HG02870 (cell line): ENCODE data around the gene DNAH6.
"Not testable (repeated sequence)": the region's sequence is repeated elsewhere in the genome, so short reads cannot be mapped to it uniquely, and the experiment has no call there.

Experiments
- ATAC-seq: cut with Tn5 transposase; IDR thresholded peaks from one replicate; pipeline ENCODE4 v1.9.1; 2021; ENCODE audit warnings: mild to moderate bottlenecking, moderate library complexity; ENCODE audit not compliant: unreplicated experiment

The DNAH6 gene, protein sequence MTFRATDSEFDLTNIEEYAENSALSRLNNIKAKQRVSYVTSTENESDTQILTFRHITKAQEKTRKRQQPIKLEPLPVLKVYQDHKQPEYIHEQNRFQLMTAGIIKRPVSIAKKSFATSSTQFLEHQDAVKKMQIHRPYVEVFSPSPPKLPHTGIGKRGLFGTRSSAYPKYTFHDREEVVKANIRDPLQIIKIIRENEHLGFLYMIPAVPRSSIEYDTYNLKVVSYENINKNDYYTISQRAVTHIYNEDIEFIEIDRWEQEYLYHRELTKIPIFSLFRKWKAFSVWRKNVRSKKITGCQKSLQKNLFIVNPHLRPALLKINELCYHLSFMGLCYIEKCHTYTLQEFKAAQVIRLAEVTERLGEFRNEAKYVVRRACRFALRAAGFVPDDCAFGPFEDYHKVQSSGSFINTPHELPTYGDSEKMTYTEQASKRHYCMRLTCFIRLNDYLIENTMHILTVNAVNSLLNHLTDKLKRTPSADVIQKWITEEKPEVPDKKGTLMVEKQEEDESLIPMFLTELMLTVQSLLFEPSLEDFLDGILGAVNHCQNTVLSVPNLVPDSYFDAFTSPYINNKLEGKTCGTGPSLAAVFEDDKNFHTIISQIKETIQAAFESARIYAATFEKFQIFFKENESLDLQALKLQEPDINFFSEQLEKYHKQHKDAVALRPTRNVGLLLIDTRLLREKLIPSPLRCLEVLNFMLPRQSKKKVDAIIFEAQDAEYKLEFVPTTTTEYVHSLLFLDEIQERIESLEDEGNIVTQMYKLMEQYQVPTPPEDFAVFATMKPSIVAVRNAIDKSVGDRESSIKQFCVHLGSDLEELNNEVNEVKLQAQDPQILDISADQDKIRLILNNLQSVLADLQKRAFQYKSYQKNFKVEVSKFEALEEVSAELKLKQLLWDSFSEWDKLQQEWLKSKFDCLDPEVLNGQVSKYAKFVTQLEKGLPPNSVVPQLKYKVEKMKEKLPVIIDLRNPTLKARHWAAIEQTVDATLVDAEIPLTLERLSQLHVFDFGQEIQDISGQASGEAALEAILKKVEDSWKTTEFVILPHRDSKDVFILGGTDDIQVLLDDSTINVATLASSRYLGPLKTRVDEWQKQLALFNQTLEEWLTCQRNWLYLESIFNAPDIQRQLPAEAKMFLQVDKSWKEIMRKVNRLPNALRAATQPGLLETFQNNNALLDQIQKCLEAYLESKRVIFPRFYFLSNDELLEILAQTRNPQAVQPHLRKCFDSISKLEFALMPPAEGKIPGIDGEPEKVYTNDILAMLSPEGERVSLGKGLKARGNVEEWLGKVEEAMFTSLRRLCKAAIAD (N-terminal part only)

GRCh38 chr2:84516234-84516986 lies at the start of gene DNAH6:
Gene DNAH6, plus strand, starts transcription at chr2:84516498. Its CDS starts 1,329 bp downstream, at chr2:84517827.
- peak; percentile 98 for ATAC-seq

GRCh38 chr2:84467389-84467788 lies 48.9 kb upstream of the DNAH6 start:
- ATAC-seq, result no peak

DNA sequence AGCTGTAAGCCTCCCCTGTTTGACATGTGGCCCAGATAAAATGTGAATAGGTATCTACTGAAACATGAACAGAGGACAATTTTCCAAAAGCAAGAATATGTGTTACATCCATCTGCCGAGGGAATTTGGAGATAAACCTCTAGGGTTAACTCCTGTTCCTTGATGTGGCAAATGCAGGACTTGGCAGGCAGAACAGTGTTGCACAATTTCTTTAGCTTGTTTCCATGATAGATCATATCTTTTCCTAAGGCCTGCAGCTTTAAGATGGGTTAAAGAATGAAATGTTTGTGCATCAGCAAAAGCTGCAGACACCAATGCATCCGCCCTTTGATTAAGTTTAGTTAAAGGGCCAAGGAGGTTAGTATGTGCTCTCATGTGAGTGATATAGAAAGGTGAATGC lies 43.9 kb upstream of the DNAH6 start:
- ATAC-seq, result not testable (repeated sequence)

DNA sequence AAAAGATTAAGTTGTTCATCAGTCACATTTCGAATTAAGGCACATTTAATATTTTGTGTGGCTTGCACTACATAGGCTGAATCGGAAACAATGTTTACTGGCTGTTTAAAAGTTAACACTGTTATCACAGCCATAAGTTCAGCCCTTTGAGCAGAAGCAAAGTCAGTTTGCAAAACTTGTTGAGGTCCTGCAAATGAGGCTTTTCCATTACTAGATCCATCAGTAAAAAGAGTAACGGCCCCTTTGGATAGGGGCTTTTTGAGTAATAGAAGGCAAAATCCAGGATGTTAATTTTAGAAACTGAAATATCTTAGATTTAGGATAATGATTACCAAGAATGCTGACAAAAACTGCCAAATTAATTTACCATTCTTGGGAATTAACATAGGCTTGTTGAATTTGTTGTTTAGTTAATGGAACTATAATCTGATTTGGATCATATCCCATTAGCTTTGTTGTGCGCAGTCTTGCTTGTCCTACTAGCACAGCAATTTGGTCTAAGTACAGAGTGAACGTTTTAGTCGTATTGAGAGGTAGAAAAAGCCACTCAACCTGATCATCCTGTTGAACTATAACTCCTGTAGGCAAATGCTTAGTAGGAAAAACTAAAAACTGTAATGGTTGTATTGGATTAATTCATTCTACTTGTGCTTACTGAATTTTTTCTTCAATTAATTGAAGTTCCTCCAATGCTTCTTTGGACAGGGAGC lies 43.3 kb upstream of the DNAH6 start:
- no peak for ATAC-seq

DNA sequence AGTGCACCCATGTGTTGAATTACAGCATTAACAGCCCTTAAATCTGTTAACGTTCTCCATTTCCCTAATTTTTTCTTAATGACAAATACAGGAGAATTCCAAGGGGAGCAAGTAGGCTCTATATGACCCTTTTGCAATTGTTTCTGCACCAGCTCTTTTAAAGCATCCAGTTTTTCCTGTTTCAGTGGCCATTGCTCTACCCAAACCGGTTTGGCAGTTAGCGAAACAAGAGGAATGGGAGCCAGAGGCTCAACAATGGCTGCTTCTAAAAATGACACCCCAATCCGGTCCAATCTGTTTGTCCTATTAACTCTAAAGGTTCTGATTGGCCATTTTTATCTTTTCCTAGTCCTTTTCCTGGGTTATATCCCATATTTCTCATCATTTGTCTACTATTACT lies 42.1 kb upstream of the DNAH6 start:
- ATAC-seq, result no peak

DNA sequence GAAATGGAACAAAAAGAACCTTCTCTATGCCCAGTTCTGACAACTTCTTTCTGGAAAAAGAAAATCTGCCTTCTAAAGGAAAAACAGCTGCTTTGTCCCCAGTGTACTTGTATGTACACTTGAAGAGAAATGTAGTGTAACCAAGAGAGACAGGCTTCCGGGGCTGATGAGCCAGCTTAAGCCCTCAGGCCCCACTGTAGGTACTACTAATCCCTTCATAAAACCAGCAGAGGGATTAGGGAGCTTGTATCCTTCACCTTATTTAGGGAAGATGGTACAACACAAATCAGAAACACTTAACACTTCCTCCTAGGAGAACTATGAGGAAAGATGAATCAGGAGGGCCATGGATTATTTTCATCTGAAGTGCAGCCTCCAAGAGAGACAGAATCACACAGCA lies 38.4 kb upstream of the DNAH6 start:
- no peak for ATAC-seq

DNA sequence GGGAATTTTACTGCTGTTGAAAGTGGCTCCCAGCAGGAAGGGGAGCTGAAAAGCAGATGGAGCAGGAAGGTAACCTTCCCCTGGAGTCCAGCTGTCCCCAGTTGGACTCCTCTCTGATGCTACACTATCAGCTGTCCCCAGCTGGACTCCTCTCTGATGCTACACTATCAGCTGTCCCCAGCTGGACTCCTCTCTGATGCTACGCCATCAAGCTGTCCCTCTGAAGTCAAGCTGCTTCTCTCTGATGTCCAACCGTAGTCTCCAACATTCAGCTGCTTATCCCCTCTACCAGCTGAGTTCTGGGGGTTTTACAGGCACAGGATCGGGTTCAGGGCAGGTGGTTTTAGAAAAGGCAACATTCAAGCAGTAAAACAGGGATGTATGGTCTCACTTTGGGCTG lies 37.4 kb upstream of the DNAH6 start:
- ATAC-seq, result no peak

DNA sequence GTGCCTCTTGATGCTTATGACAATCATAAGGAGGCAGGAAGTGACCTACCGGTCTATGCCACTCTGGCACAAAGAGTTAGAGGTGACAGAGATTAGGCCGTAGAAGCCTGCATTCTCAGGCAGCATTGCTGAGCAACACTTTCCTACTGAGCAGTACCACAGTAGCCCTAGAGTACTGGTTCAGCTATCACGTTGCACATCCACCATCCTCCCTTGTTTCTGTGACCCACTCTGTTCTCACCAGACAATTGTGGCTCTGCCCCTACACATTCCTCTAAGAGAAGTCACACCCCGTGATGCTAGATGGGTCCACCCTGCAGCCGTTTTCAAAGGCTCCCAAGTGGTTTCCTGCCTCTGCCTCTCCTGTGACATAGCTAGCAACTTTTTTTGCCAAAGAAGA lies 34.6 kb upstream of the DNAH6 start:
- no peak for ATAC-seq

DNA sequence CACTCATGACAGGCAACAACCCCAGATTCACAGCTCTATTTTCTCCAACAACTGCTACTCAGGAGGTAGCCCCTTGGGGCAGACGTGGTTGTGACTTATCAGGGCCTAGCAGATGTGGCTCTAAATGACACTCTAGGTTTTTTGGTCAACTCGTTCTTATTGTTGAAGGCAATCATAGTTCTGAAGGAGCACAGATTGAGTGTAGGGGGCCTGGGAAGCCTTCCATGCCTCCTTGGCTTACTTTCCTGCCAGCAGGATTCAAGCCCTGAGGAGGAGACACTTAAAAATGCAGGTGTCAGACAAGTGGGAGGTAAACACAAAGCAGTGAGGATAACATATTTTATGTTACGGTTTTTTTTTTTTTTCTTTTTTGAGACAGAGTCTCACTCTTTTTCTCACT lies 33.7 kb upstream of the DNAH6 start:
- no peak for ATAC-seq

- ATAC-seq, result no peak
Observed at GRCh38 chr2:84483320-84483719, 33.0 kb upstream of the DNAH6 start.

DNA sequence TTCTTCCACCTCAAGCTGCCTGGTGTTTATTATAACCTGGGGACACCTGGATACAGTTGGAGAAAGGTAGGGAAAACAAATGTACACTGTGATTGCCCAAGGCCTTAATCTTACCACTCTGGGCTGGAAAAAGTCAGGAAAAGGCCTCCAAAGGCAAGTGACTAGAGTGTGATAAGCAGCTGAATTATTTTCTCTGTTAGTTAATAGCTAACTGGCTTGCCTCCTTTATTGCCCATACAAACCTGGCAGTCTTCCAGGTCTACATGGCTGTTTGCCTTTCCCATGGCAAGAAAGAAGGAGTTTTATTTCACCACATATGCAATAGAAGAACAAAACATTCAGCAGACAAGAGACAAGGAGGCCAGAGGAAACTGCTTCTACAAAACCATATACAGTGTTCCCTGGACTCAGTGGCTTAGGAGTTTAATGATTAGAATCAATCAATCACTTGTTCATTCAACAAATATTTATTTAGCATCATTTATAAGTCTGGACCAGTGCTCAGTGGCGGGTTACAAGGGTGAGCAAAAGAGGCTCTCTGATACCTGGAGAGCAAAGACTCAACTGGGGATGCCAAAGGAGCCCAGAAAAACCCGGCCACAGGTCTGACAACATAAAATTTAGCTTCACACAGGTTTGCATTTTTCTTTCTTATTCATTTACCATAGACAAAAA lies 29.7 kb upstream of the DNAH6 start:
- ATAC-seq, result no peak

- ATAC-seq, result no peak
Observed at GRCh38 chr2:84487298-84487996, 28.9 kb upstream of the DNAH6 start.

- ATAC-seq, result no peak
Observed at GRCh38 chr2:84491256-84491655, 25.0 kb upstream of the DNAH6 start.

DNA sequence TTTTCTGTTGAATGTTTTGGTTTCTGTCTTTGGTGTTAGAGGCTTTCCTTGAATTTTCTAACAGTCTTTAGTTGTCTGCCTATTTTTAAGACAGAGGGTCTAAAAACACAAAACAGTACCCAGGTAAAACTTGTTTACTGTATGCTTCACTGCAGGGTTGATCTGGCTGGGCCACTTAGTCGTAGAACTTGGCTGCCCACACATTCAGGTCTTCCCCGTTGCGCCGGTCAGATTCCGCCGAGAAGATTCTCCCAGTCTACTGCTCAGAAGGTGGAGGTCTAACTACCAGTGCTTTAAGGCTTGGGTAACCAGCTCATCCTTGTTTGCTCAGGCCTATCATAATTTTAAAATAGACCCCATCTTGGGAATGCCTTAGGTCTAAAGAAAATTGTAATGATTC lies 24.6 kb upstream of the DNAH6 start:
- no peak for ATAC-seq

GRCh38 chr2:84492571-84492970 lies 23.7 kb upstream of the DNAH6 start:
- no peak for ATAC-seq

DNA sequence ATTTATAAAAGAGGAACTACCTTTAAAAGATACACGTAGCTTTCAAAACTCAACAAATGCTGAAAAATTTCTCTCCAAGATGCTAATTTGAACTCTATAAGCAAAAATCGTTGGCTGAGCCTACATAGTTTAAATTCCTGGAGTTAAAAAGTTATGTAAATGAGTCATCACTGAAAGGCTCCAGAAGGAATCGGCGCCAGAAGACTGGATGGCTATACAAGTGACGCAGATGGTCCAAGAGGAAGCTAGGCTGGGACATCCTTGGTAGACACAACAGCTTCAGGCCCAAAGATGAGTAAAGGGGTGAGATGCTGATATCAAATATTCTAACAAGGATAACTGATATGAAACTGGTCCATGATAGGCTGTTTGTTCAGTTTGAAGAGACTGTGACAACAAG lies 22.8 kb upstream of the DNAH6 start:
- no peak for ATAC-seq

- ATAC-seq, result no peak
Observed at GRCh38 chr2:84494070-84494469, 22.2 kb upstream of the DNAH6 start.

DNA sequence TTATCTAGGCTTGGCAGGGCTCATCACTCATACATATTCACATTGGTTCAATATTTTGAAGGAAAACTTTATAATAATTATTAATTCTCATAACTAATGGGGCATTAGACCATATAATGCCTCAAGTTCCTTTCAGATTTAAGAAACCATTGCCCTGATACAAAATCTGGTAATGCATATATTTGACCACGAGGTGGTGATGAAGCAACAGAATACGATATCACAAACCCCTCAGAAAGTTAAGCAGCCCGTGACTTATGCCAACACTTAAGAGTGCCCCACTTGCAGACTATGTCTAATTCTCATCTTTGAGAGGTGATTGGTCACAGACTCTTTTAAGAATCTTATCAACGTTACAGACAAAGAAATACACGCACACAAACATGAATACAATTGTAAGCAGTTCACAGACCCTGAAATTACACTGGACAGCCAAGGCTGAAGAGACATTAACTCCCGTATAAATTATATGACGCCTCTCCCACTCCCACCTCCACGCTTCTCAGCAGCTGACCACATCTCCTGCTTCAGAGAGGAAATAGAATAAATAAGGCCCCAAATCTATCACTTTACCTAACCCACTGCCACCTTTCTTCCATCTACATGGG lies 20.7 kb upstream of the DNAH6 start:
- peak; percentile 76 for ATAC-seq
